OCI-LY3 (cell line): Measurements from ENCODE around the gene ZNF747.

ENCODE experiments used
- CTCF ChIP-seq: fragments of 200-600, 300-600 bp; sonication (generic); IDR thresholded peaks from 2 replicates; pipeline ENCODE4 v1.5.1; 2014; ENCODE audit warnings: antibody characterized with exemption, low read length, low read depth
- EZH2phosphoT487 ChIP-seq: fragments of 200-600 bp; shearing (Covaris generic); IDR thresholded peaks from 2 replicates; pipeline ENCODE4 v1.6.1; 2018; ENCODE audit warnings: antibody characterized with exemption, mixed run types, low read depth

DNA sequence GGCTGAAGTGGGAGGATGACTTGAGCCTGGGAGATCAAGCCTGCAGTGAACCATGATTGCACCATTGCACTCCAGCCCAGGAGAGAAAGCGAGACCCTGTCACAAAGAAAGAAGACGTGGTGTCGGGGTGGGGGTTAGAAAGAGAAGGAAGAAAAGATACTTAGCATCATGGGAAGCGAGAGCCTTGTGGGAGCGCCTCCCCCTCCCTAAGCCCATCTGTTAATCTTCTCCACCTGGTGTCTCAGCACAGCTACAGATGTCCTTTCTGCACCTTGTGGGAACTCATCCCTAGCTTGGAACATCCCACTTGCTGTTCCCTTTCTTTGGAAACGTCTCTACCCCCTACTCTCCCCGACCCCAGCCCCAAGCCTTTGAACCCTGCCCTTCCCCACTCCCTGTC lies 30.9 kb upstream of the ZNF747 start:
- no peak for TF ChIP-seq CTCF
- no peak for TF ChIP-seq EZH2phosphoT487
